Measurements from ENCODE around the gene LPAR1.
"Not testable (repeated sequence)": the region's sequence is repeated elsewhere in the genome, so short reads cannot be mapped to it uniquely, and the experiment has no call there.

The LPAR1 gene

GRCh38 chr9:110828264-110828663 lies 210.0 kb downstream of the LPAR1 start:
- TF ChIP-seq CTCF (IDR thresholded peaks at IDR 0.05; ENCODE audit: low read depth, low read length) (no peak), EZH2phosphoT487 (IDR thresholded peaks at IDR 0.05; ENCODE audit: low read depth) (no peak)
- no peak overlapping the region for H3K27ac ChIP-seq (ENCODE audit: low read length)
- H3K4me1 ChIP-seq (ENCODE audit: low read length), result no peaks in the 10 kb centered on the region
- H3K27me3 ChIP-seq (ENCODE audit: low read depth, low read length), result no peaks in the 10 kb centered on the region
- no peaks in the 10 kb centered on the region for H3K36me3 ChIP-seq (replicated peaks; ENCODE audit: low read depth, low read length)
- H3K9me3 ChIP-seq (ENCODE audit: insufficient read depth, low read length), result no peaks in the 10 kb centered on the region
- H3K9ac ChIP-seq (ENCODE audit: low read length), result no peak overlapping the region
- no peak overlapping the region for H2AFZ ChIP-seq (ENCODE audit: low read depth, low read length)
- no peak overlapping the region for H3K4me3 ChIP-seq (ENCODE audit: low read length)
- H3K79me2 ChIP-seq (ENCODE audit: low read length), result no peaks in the 10 kb centered on the region
- no peak overlapping the region for H3K4me2 ChIP-seq (ENCODE audit: low read length)
- no peaks in the 10 kb centered on the region for H4K20me1 ChIP-seq (ENCODE audit: insufficient read depth, low read length)

- not testable (repeated sequence) for H4K20me1 ChIP-seq (ENCODE audit: insufficient read depth, low read length); H3K4me1 ChIP-seq (ENCODE audit: low read length); H3K79me2 ChIP-seq (ENCODE audit: low read length); H3K9ac ChIP-seq (ENCODE audit: low read length); H2AFZ ChIP-seq (ENCODE audit: low read depth, low read length); H3K4me2 ChIP-seq (ENCODE audit: low read length); H3K27ac ChIP-seq (ENCODE audit: low read length); H3K36me3 ChIP-seq (replicated peaks; ENCODE audit: low read depth, low read length); H3K27me3 ChIP-seq (ENCODE audit: low read depth, low read length); H3K4me3 ChIP-seq (ENCODE audit: low read length); H3K9me3 ChIP-seq (ENCODE audit: insufficient read depth, low read length)
Observed at GRCh38 chr9:110826400-110826799, 211.9 kb downstream of the LPAR1 start.

GRCh38 chr9:110825950-110826349 lies 212.3 kb downstream of the LPAR1 start:
- H3K9me3 ChIP-seq (ENCODE audit: insufficient read depth, low read length), result no peaks in the 10 kb centered on the region
- H3K4me2 ChIP-seq (ENCODE audit: low read length), result no peak overlapping the region
- no peak overlapping the region for H3K4me3 ChIP-seq (ENCODE audit: low read length)
- H2AFZ ChIP-seq (ENCODE audit: low read depth, low read length), result no peak overlapping the region
- H3K27ac ChIP-seq (ENCODE audit: low read length), result no peak overlapping the region
- no peaks in the 10 kb centered on the region for H3K4me1 ChIP-seq (ENCODE audit: low read length)
- no peak overlapping the region for H3K9ac ChIP-seq (ENCODE audit: low read length)
- TF ChIP-seq CTCF (IDR thresholded peaks at IDR 0.05; ENCODE audit: low read depth, low read length) (no peak), EZH2phosphoT487 (IDR thresholded peaks at IDR 0.05; ENCODE audit: low read depth) (no peak)
- no peaks in the 10 kb centered on the region for H3K27me3 ChIP-seq (ENCODE audit: low read depth, low read length)
- no peaks in the 10 kb centered on the region for H4K20me1 ChIP-seq (ENCODE audit: insufficient read depth, low read length)
- no peaks in the 10 kb centered on the region for H3K79me2 ChIP-seq (ENCODE audit: low read length)
- H3K36me3 ChIP-seq (replicated peaks; ENCODE audit: low read depth, low read length), result no peaks in the 10 kb centered on the region

- not testable (repeated sequence) for H3K27ac ChIP-seq (ENCODE audit: low read length); H3K36me3 ChIP-seq (replicated peaks; ENCODE audit: low read depth, low read length); H3K27me3 ChIP-seq (ENCODE audit: low read depth, low read length); H3K9me3 ChIP-seq (ENCODE audit: insufficient read depth, low read length); H2AFZ ChIP-seq (ENCODE audit: low read depth, low read length); H3K79me2 ChIP-seq (ENCODE audit: low read length); H3K9ac ChIP-seq (ENCODE audit: low read length); H3K4me2 ChIP-seq (ENCODE audit: low read length); H3K4me3 ChIP-seq (ENCODE audit: low read length); H4K20me1 ChIP-seq (ENCODE audit: insufficient read depth, low read length); H3K4me1 ChIP-seq (ENCODE audit: low read length)
Observed at GRCh38 chr9:110825129-110825528, 213.1 kb downstream of the LPAR1 start.
